Spleen (tissue), 11 donors: Measurements from ENCODE around the gene CPT1B. TPM values are rescaled to one million over a fixed set of nuclear protein-coding genes. Genes with fewer than 3 reads are reported as not detected.
"Not testable (repeated sequence)": the region's sequence is repeated elsewhere in the genome, so short reads cannot be mapped to it uniquely, and the experiment has no call there.

Experiments
- DNase-seq: peaks from one replicate; pipeline ENCODE4 v3.0.0-alpha.2; 2020
- H3K27ac ChIP-seq, 8 donors: fragments of 200-600 bp; sonication (generic) in 7 of 8; 1 replicate in 4 of 8; 2 replicates in 4 of 8; pipeline versions ENCODE4 v1.5.0 to v1.8.0; 2016 to 2021; ENCODE audit warnings: inconsistent platforms in 4 of 8, mild to moderate bottlenecking in 4 of 8, moderate library complexity in 1 of 8
- H3K27me3 ChIP-seq, 7 donors: fragments of 200-600 bp; sonication (generic) in 6 of 7; replicated peaks in 1 of 7; 1 replicate in 4 of 7; 2 replicates in 3 of 7; pipeline versions ENCODE4 v1.5.0 to v1.8.0; 2016 to 2021; ENCODE audit warnings: inconsistent platforms in 3 of 7, mild to moderate bottlenecking in 1 of 7
- H3K36me3 ChIP-seq, 6 donors: fragments of 200-600 bp; sonication (generic) in 5 of 6; 1 replicate in 4 of 6; 2 replicates in 2 of 6; pipeline versions ENCODE4 v1.5.0 to v1.8.0; 2016 to 2021; ENCODE audit warnings: inconsistent platforms in 2 of 6
- H3K4me1 ChIP-seq, 6 donors: fragments of 200-600 bp; sonication (generic) in 5 of 6; 1 replicate in 3 of 6; 2 replicates in 3 of 6; pipeline versions ENCODE4 v1.5.0 to v1.8.0; 2016 to 2021; ENCODE audit warnings: inconsistent platforms in 3 of 6
- H3K4me3 ChIP-seq, 8 donors: fragments of 200-600 bp; sonication (generic) in 7 of 8; 1 replicate in 4 of 8; 2 replicates in 4 of 8; pipeline versions ENCODE4 v1.5.0 to v1.8.0; 2016 to 2021; ENCODE audit warnings: inconsistent platforms in 4 of 8, mild to moderate bottlenecking in 4 of 8, moderate library complexity in 2 of 8
- H3K9me3 ChIP-seq, 8 donors: fragments of 200-600 bp; sonication (generic) in 7 of 8; 1 replicate in 4 of 8; 2 replicates in 4 of 8; pipeline versions ENCODE4 v1.5.0 to v1.8.0; 2016 to 2021; ENCODE audit warnings: inconsistent platforms in 4 of 8
- POLR2A ChIP-seq, 3 donors: fragments of 450-650 bp; IDR thresholded peaks; one replicate each; pipeline ENCODE4 v1.5.1; 2017; ENCODE audit warnings: antibody characterized with exemption in 3 of 3, mild to moderate bottlenecking in 1 of 3
- POLR2AphosphoS5 ChIP-seq, 3 donors: sonication (generic); formaldehyde crosslinking; IDR thresholded peaks; one replicate each; pipeline ENCODE4 v1.5.1; 2017; ENCODE audit warnings: antibody characterized with exemption in 3 of 3
- WGBS, 5 donors: extraction: QIAGEN DNeasy Blood & Tissue Kit in 3 of 5; methylation state at CpG; one replicate each; pipeline versions ENCODE4 v1.1.5 to v1.1.7; 2013 to 2018; 5-methylcytosine and 5-hydroxymethylcytosine counted together
- intact Hi-C: fragments of 100-400 bp; cut with DNase I; formaldehyde crosslinking; loops from one replicate; pipeline ENCODE4 v1.15.0; 2023; ENCODE audit warnings: low total_unique reads
- polyA plus RNA-seq, 3 donors: library from polyadenylated mRNA; stranded (reverse); fragments of 200-250 nt; gene quantifications; one replicate each; pipeline ENCODE4 v1.2.1, GENCODE V29; 2013
- total RNA-seq, 7 donors: library from RNA; depleted of rRNA in 3 of 7; stranded (reverse); fragments of >200 nt in 3 of 7; fragmentation: NEBNext Ultra II Directional in 4 of 7; extraction: Animal tissue kit (Norgen Biotek cat#: 25700) in 4 of 7; gene quantifications; one replicate each; pipeline versions ENCODE4 v1.1.0 to v1.2.1, GENCODE V29; 2016 to 2021
- TF ChIP-seq, protein P1 (sequence below), 11 experiments: fragments of 200-600 bp in 7 of 11; fragments of 450-650 bp in 4 of 11; sonication (generic) in 4 of 11; IDR thresholded peaks in 8 of 11; conservative IDR thresholded peaks in 3 of 11; 1 replicate in 7 of 11; 2 replicates in 4 of 11; pipeline versions ENCODE4 v1.4.0 to v1.8.0; 2016 to 2021; ENCODE audit warnings: antibody characterized with exemption in 11 of 11, inconsistent platforms in 4 of 11, mild to moderate bottlenecking in 1 of 11
- donor health status: healthy with polysubstance abuse.
- donor health status: DM: no; HTN: no; CAD: no; lungs with moderate emphysema.
- donor health status: DM: no; HTN: no; CAD: no.
- donor health status: Bipolar disorder and iron deficiency.
- donor health status: healthy.
- donor health status: DM: no; HTN: no; CAD: no.
- donor health status: DM: yes; HTN: yes; CAD: no.

The CPT1B gene
- total and polyA plus RNA-seq, 10 donors: 23.6 to 55.3 (median 34.3) TPM

DNA sequence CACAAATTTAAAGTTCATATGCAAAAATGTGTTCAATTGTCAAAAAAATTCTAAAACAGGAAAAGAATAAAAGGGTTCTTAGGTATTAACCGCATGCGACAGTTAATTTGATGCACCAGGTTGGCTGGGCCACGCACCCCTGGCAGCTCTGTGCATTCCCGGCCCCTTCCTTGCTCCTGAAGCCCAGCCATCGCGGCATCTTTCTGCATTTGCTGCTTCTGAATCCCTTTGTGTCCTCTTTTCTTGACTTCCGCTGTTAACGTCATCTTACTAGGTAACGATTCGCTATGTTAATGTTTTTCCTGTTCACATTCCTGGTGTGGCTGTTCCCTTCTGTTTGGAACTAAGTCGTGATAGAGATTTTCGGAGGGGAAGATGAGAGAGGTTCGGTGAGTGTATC, 40.5 kb downstream of the CPT1B start:
- intact Hi-C loops: no loop called here
- WGBS, 5 donors: 80 to 89% (median 86%) methylated on average over 13 of the region's 13 CpGs
- peaks cover 30 to 100% (median 61%) of the 10 kb centered on the region in 6 donors for H3K4me1 ChIP-seq
- H3K27ac ChIP-seq: peak overlapping the region; percentile 89 to 100 (median 98)
- no peak for TF ChIP-seq POLR2A (IDR thresholded peaks at IDR 0.05)
- TF ChIP-seq POLR2AphosphoS5 (IDR thresholded peaks at IDR 0.05): no peak
- TF ChIP-seq, protein P1, sequence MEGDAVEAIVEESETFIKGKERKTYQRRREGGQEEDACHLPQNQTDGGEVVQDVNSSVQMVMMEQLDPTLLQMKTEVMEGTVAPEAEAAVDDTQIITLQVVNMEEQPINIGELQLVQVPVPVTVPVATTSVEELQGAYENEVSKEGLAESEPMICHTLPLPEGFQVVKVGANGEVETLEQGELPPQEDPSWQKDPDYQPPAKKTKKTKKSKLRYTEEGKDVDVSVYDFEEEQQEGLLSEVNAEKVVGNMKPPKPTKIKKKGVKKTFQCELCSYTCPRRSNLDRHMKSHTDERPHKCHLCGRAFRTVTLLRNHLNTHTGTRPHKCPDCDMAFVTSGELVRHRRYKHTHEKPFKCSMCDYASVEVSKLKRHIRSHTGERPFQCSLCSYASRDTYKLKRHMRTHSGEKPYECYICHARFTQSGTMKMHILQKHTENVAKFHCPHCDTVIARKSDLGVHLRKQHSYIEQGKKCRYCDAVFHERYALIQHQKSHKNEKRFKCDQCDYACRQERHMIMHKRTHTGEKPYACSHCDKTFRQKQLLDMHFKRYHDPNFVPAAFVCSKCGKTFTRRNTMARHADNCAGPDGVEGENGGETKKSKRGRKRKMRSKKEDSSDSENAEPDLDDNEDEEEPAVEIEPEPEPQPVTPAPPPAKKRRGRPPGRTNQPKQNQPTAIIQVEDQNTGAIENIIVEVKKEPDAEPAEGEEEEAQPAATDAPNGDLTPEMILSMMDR (IDR thresholded peaks at IDR 0.05 in 8 of 11, conservative IDR thresholded peaks at IDR 0.05 in 3 of 11): no peak
- no peaks in the 10 kb centered on the region for H3K27me3 ChIP-seq
- no peaks in the 10 kb centered on the region for H3K9me3 ChIP-seq
- H3K36me3 ChIP-seq: no peaks in the 10 kb centered on the region
- H3K4me3 ChIP-seq: peak overlapping the region in 1 of 8 donors; percentile 59
- peak; percentile 64 for DNase-seq

DNA sequence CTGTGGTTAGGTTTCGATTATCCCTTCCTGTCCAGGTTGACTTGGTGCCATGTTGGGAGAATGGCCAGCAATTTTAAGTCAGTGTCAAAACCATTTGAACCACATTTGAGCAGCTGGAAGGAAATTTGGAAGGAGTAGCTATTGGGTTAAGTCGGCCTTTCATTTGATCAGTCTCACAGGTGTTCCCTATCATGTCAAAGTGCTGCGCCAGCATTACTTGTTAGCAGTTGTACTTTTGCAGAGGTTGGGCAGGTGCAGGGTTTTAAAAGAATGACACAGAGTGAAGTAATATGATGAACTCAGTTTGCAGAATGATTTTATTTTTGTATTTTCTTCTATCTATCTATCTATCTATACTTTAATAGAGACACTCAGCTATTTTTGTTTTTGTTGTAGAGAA, 42.0 kb downstream of the CPT1B start:
- intact Hi-C loops: no loop called here
- H3K36me3 ChIP-seq: no peaks in the 10 kb centered on the region
- WGBS, 5 donors: 71 to 89% (median 82%) methylated on average over 3 of the region's 3 CpGs
- peaks cover 27 to 100% (median 72%) of the 10 kb centered on the region in 6 donors for H3K4me1 ChIP-seq
- no peaks in the 10 kb centered on the region for H3K27me3 ChIP-seq
- DNase-seq: no peak
- no peak for TF ChIP-seq POLR2AphosphoS5 (IDR thresholded peaks at IDR 0.05)
- TF ChIP-seq, protein P1 (IDR thresholded peaks at IDR 0.05 in 8 of 11, conservative IDR thresholded peaks at IDR 0.05 in 3 of 11): no peak
- no peak for TF ChIP-seq POLR2A (IDR thresholded peaks at IDR 0.05)
- no peak overlapping the region for H3K4me3 ChIP-seq
- no peaks in the 10 kb centered on the region for H3K9me3 ChIP-seq
- peak overlapping the region in 5 of 8 donors; percentile 40 to 100 (median 99) for H3K27ac ChIP-seq

DNA sequence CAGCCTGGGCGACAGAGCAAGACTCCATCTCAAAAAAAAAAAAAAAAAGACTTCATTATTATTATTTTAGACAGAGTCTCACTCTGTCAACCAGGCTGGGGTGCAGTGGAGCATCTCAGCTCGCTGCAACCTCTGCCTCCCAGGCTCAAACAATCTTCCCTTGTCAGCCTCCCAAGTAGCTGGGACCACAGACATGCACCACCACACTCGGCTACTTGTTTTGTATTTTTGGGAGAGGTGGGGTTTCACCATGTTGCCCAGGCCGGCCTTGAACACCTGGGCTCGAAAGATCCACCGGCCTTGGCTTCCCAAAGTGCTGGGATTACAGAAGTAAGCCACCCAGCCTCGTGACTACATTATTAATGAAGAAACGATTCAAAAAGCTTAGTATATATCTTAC, 43.1 kb downstream of the CPT1B start:
- no peak for DNase-seq
- 65 to 82% (median 73%) methylated on average over 7 to 8 of the region's 8 CpGs for WGBS, 5 donors
- Histone ChIP-seq H3K36me3 (no peaks in the 10 kb centered on the region), H3K4me3 (no peak overlapping the region), H3K9me3 (no peaks in the 10 kb centered on the region), H3K4me1 (peaks cover 24 to 100% (median 72%) of the 10 kb centered on the region in 6 donors), H3K27ac (peak overlapping the region; percentile 40 to 100 (median 99)), H3K27me3 (no peaks in the 10 kb centered on the region)
- intact Hi-C loops: no loop called here
- TF ChIP-seq, protein P1 (IDR thresholded peaks at IDR 0.05 in 8 of 11, conservative IDR thresholded peaks at IDR 0.05 in 3 of 11): no peak
- TF ChIP-seq POLR2A (IDR thresholded peaks at IDR 0.05) (no peak), POLR2AphosphoS5 (IDR thresholded peaks at IDR 0.05) (peak in 1 of 3 donors; percentile 13)

DNA sequence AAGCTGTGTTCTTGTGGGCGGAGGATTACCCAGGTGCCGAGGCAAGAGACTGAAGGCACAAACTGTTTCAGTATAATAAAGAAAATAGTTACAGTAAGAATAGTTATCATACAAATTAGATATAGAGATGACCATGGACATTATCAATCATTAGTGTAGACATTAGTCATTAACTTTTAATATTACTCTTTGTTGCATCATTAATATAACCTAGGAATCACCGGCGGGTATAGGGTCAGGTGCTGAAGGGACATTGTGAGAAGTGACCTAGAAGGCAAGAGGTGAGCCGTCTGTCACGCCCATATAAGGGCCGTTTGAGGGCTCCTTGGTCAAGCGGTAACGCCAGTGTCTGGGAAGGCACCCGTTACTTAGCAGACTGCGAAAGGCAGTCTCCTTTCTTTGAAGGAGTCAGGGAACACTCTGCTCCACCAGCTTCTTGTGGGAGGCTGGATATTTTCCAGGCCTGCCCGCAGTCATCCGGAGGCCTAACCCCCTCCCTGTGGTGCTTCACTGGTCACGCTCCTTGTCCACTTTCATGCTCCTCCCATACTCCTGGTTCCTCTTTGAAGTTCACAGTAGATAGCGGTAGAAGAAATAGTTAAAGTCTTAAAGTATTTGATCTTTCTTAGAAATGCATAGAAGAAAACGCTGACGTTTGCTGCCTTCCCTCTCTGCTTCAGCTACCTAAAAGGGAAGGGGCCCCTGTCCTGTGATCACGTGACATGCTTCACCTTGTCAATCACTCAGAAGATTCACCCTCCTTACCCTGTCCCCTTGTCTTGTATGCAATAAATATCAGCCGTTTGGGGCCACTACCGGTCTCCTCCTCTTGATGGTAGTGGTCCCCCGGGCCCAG, 44.1 kb downstream of the CPT1B start:
- peak in 1 of 3 donors; percentile 18 for TF ChIP-seq POLR2A (IDR thresholded peaks at IDR 0.05)
- TF ChIP-seq POLR2AphosphoS5 (IDR thresholded peaks at IDR 0.05): peak in 2 of 3 donors; percentile 61 to 62
- peak overlapping the region; percentile 22 to 100 (median 99) for H3K27ac ChIP-seq

More for the DNA sequence above, 44.1 kb downstream of the CPT1B start:
- 40 to 64% (median 50%) methylated on average over 21 of the region's 21 CpGs for WGBS, 5 donors
- intact Hi-C loops, H3K36me3 ChIP-seq, DNase-seq, H3K9me3 ChIP-seq, H3K27me3 ChIP-seq: not testable (repeated sequence)
- Histone ChIP-seq H3K4me3 (peak overlapping the region in 1 of 8 donors; percentile 27), H3K4me1 (peaks cover 18 to 99% (median 71%) of the 10 kb centered on the region in 6 donors)
